LNCaP clone FGC (cell line): ENCODE results near the gene ARHGAP22.

Experiments used
- DNase-seq: peaks from one replicate; pipeline ENCODE4 v3.0.0-alpha.2; 2011; ENCODE audit warnings: low read depth
- H3K4me3 ChIP-seq: 2 replicates; pipeline ENCODE4 v1.5.1; 2011; ENCODE audit warnings: mild to moderate bottlenecking, low read depth, low read length, control low read depth
- CTCF ChIP-seq: IDR thresholded peaks from 2 replicates; pipeline ENCODE4 v1.5.1; 2012; ENCODE audit warnings: mild to moderate bottlenecking; ENCODE audit not compliant: control insufficient read depth, insufficient read depth; ENCODE audit errors: extremely low read depth

Gene ARHGAP22

GRCh38 chr10:48478980-48479811, 125.7 kb downstream of the ARHGAP22 start:
- no peak for DNase-seq
- no peak for TF ChIP-seq CTCF
- H3K4me3 ChIP-seq = no peak overlapping the region

GRCh38 chr10:48478469-48478868, 126.4 kb downstream of the ARHGAP22 start:
- no peak for TF ChIP-seq CTCF
- no peak overlapping the region for H3K4me3 ChIP-seq
- DNase-seq = no peak

- no peak for TF ChIP-seq CTCF
- DNase-seq = no peak
- H3K4me3 ChIP-seq = no peak overlapping the region
These were observed 127.3 kb downstream of the ARHGAP22 start for GRCh38 chr10:48477616-48478015.

- TF ChIP-seq CTCF = no peak
- no peak for DNase-seq
- no peak overlapping the region for H3K4me3 ChIP-seq
These were observed 127.7 kb downstream of the ARHGAP22 start for GRCh38 chr10:48477141-48477540.

GRCh38 chr10:48476279-48476982, 128.4 kb downstream of the ARHGAP22 start:
- DNase-seq = no peak
- no peak overlapping the region for H3K4me3 ChIP-seq
- TF ChIP-seq CTCF = no peak

GRCh38 chr10:48475943-48476278, 129.0 kb downstream of the ARHGAP22 start:
- no peak overlapping the region for H3K4me3 ChIP-seq
- no peak for DNase-seq
- TF ChIP-seq CTCF = no peak

- H3K4me3 ChIP-seq = no peak overlapping the region
- TF ChIP-seq CTCF = no peak
- no peak for DNase-seq
These were observed 130.0 kb downstream of the ARHGAP22 start for GRCh38 chr10:48474765-48475365.
